Right renal pelvis (tissue), 4 donors: Measurements from ENCODE around the gene ADGRF1. TPM values are rescaled to one million over a fixed set of nuclear protein-coding genes. Genes with fewer than 3 reads are reported as not detected.
"Not testable (repeated sequence)": the region's sequence is repeated elsewhere in the genome, so short reads cannot be mapped to it uniquely, and the experiment has no call there.

Experiments used
- DNase-seq, 4 donors: peaks; one replicate each; pipeline ENCODE4 v3.0.0-alpha.2; 2013; ENCODE audit warnings: low read depth in 4 of 4, low spot score in 3 of 4, missing footprints in 1 of 4
- polyA plus RNA-seq, 4 donors: library from polyadenylated mRNA; unstranded; fragments of 120-200 nt; gene quantifications; one replicate each; pipeline ENCODE4 v1.2.1, GENCODE V29; 2013; ENCODE audit not compliant: insufficient read length in 4 of 4

ADGRF1 gene
- polyA plus RNA-seq, 4 donors = 40.2 to 61.3 (median 42.6) TPM

DNA sequence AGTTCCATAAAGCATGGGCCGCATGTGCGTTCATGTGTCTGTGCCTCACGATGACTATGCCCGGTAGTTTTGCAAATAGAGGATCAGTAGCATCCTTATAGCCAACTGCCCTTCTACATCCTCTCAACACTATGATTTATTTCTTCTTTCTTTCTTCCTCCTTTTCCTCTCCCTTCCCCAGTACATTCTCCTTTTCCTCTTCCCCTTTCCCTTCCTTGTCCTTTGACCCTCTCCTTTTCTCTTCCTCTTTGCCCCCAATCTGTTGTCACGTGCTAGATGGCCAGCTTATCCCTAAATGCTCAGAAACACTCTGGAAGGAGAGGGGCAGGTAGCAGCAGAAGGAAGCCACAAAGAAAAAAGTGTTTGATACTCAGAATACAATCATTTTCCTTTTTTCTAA lies 20.2 kb upstream of the ADGRF1 start:
- DNase-seq = no peak

- no peak for DNase-seq
Observed at GRCh38 chr6:47061309-47062300, 19.5 kb upstream of the ADGRF1 start.

DNA sequence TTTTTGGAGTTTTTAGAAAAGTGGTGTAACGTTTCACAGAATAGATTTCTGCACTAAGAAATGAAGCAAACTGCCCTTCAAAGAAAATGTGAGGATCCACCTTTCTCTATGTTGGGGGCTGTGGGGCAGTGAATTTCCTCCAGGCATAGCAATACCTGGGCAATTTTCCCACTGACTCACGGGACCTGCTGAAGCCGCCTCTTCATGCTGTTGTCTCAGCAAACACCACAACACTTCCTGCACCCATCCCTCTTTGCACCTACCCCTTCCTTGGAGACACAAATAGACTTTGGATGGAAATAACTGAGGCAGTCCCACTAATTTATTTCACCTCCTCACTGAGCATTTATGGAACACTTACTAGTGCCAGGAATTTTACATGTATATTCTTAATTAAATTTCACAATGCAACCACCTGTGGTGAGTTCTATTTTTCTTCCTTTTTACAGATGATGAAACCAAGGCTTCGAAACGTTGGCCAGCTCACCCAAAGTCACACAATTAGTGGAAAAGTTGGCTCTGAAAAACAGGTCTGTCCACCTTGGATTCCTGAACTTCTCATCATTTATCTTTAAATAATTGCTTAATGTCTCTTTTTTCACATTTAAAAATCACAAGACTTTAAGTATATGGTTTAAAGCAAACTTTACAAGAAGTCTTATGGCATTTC lies 17.2 kb upstream of the ADGRF1 start:
- DNase-seq = no peak

DNA sequence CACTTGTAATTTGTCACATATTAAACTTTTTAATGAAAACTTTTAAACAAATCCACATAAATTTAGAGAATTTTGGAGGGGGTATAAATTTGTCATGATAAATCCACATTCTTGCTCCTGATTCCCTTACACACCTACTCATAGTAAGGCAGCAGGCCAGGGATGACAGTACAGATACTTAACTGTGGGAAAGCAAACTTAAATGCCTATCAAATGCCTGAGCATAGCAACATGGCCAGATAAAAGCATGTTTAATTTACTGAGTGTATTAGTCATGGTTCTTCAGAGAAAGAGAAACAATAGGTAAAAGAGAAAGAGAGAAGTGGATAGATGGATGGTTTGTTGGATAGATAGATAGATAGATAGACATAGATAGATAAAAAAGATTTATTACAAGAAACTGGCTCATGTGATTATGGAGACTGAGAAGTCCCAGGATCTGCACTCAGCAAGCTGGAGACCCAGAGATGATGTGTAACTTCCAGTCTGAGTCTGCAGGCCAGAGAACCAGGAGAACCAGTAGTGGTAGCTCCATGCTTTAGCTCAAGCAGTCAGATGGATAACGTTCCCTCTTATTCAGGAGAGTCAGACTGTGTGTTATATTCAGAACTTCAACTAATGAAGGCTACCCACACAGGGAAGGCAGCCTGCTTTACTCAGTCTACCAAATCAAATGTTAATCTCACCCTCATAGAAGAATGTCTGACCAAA lies 15.9 kb upstream of the ADGRF1 start:
- DNase-seq = no peak

- DNase-seq = no peak
Observed at GRCh38 chr6:47056832-47057231, 14.7 kb upstream of the ADGRF1 start.

- not testable (repeated sequence) for DNase-seq
Observed at GRCh38 chr6:47054302-47054701, 12.2 kb upstream of the ADGRF1 start.

DNA sequence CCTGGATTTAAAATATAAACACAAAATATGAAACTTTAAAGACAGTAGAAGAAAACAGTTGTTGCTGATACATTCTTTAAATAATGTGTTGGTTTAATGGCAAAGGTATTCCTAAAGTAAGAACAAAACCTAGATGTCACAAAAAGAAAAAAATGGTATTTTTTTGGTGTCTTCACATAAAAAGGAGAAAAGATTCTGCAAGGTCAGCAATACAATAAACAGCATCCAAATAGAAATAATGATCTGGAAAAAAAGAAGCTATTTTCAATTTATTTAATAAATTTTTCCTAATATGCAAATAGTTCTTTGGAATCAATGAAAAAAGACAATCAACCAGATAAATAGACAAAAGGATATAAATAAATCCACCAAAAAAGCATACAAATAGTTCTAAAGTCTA lies 6.5 kb upstream of the ADGRF1 start:
- DNase-seq = no peak

- DNase-seq = peak; percentile 75 to 85 (median 80)
Observed at GRCh38 chr6:47047479-47048407, 5.6 kb upstream of the ADGRF1 start.

DNA sequence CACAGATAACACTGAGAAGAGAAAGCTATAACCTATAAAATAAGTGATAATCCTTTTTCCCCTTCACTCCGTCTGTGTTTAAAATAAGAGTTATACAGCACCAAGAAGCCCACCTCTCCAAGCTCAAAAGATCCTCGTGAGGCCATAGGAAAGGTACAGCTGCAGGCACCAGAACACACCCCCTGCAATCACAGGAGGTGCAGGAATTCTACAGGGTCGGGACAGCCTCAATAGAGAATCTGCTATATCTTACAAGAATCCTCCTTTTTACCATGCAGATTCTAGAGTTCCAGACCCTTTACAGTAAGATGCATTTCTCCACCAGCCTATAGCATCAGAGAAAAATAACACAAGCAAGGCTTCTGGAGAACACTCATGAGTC lies 5.0 kb upstream of the ADGRF1 start:
- no peak for DNase-seq

DNA sequence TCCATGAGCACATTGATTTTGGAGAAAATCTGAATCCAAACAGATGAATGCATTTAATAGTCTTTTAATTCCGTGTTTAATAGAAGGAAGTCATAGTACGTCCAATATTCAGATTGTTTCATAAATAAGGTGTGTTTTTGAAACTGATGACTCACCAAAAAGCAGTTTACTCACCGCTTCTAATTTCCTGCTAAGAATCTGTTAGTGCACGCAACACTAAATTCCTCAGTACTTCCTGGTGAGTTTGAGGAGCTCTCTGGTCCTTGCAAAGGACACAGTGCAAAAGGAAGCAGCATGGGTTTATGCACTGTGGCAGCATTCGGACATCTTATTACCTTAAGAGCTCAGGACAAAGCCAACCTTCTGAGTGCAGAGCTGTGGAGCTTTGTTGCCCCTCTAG lies 2.3 kb upstream of the ADGRF1 start:
- DNase-seq = no peak

DNA sequence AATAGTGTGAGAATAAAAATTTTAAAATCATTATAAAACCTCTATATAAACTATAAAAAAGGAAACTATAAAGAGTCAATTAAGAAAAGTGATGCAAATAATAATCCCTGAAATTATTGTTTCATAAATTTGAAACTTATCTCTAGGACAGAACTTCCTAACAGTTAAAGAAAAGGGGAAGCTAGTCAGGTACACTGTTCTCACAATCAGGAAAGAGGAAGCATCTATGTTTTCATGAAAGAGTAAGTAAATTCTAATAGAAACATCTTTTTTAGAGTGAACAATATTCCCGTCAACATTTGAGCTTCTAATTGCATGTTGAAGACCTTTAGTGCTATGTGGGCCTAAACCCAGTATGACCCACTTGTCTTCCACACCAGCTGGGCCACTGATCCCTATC lies 1.2 kb upstream of the ADGRF1 start:
- DNase-seq = no peak

DNA sequence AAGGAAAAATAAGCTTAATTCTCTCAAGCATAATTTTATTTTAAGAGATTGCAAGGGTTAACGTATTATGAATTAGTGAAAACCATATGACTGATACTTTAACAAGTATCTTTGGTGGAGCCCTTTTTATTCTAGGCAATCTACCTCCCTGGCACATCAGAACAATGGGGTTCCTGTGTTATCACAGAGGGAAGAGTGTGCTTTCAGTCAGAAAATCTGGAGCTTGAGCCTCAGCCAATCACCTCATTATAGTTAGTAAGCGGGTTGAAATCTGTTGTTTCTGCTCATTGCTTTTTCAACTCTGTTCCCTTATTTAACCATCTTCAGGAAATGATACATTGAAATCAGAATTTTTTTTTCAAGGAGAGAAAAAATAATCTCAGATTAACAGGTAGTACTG lies 391 bp downstream of the ADGRF1 start:
- DNase-seq = no peak

GRCh38 chr6:47034926-47035325 lies 7.2 kb downstream of the ADGRF1 start:
- DNase-seq = peak; percentile 61 to 85 (median 76)

- DNase-seq = no peak
Observed at GRCh38 chr6:47034421-47034820, 7.7 kb downstream of the ADGRF1 start.

GRCh38 chr6:47032974-47033765 lies 9.0 kb downstream of the ADGRF1 start:
- DNase-seq = no peak

DNA sequence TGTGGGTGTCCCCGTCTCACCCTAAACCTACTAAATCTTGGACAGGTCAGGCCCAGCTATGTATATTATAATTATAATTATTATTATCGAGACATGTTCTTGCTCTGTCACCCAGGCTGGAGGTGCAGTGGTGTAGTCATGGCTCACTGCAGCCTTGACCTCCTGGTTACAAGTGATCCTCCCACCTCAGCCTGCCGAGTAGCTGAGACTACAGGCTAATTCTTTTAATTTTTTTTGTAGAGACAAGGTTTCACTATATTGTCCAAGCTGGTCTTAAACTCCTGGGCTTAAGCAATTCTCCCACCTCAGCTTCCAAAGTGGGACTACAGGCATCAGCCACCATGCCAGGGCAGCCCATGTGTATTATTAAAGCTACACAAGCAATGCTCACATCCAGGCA lies 10.5 kb downstream of the ADGRF1 start:
- no peak for DNase-seq

- no peak for DNase-seq
Observed at GRCh38 chr6:47029865-47030561, 12.1 kb downstream of the ADGRF1 start.

DNA sequence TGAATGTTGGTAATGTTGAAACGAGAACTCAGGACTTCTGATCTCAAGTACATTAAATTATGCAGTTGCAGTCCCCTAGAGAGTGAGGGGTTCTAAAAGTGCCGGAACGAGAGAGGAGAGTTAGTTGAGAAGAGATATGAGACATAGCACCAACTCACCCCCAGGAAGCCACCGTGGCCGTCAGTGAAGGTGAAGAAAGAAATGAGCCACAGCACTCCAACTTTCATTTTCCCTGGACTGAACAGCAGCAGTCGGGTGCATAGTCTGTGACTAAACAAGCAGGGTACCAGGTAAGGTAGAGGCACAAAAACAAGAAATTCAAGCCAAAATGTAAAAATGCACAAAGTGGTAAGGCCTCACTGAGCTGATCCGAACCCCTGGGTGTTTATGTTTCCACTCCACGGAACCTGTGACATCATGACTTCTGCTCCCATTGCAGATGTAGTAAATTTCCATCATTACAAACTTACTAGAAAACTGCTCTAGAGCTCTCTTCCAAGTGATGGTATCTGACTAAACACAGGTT lies 13.2 kb downstream of the ADGRF1 start:
- DNase-seq = no peak

DNA sequence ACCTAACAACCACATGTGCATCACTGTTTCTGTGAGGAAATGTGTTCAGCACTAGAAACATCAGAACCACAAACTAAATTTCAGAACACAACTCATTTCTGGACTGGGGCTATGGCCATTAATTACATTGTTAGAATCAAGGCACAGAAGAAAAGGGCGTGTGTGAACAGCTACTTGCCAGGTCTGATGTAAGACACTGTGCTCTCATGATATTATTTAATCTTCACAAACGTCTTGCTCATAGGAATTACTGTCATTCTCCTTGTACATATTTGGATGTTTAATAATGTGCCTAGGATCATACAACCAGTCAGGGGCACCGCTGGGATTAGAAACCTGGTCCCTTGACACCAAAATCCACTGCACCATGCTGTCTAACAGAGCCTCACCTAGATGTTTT lies 14.8 kb downstream of the ADGRF1 start:
- DNase-seq = no peak
